Activated T-cell treated with anti-CD3 and anti-CD28 coated beads for 4 hours (primary cell): Measurements from ENCODE around the gene ZIC5.

Source experiments
- DNase-seq: peaks from one replicate; pipeline ENCODE4 v3.0.0-alpha.2; 2020

Gene ZIC5

DNA sequence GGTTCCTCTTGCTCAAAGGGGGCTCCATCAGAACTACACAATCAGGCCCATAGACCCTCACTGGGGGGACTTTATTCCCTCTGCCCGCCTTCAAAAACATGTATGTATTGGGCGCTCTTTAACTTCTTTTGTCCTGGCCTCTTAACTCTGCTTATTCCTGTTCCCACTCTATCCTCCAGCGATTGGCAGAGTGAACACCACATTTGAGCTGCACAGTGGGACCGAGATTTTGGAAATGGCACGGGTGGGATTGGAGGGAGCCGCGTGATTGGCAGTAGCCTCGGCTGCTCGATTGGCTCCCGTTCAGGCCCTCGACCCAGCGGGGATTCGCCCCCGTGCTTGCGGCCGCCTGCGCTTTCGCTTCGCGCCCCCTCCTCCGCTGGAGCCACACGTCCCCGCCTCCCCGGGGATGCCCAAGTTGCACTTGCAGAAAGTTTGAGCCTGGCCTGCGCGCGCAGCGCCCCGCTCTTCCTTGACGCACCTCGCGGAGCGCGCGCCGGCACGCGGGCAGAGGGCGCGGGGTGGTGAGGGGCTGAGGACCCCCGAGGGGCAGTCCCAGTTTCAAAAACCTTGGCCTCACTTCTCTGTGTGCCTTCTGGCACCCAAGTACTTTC lies at the start of gene ZIC5:
Gene ZIC5, minus strand, starts transcription at position 192 of the 614 bp plus-strand sequence. Its CDS starts 164 bp downstream, at position 28.
- DNase-seq: no peak

GRCh38 chr13:100019780-100020356 lies 48.3 kb upstream of the ZIC5 start:
- DNase-seq: no peak

DNA sequence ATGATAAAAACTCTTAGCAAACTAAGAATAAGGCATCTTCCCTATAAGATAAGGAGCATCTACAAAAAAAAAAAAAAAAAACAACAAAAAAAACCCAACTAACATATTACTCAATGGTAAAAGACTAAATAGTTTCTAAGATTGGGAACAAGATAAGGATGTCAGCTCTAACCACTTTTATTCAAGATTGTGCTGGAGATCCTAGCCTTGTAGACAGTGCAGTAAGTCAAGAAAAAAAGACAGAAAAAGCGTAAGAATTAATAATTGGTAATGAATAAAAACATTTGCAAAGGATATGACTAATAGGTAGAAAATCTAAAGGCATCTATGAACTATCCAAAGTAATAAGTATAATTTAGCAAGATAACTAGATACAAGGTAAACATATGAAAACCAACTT lies 43.1 kb upstream of the ZIC5 start:
- DNase-seq: no peak

GRCh38 chr13:99998261-99998660 lies 26.7 kb upstream of the ZIC5 start:
- no peak for DNase-seq

GRCh38 chr13:99997702-99998214 lies 26.2 kb upstream of the ZIC5 start:
- no peak for DNase-seq

DNA sequence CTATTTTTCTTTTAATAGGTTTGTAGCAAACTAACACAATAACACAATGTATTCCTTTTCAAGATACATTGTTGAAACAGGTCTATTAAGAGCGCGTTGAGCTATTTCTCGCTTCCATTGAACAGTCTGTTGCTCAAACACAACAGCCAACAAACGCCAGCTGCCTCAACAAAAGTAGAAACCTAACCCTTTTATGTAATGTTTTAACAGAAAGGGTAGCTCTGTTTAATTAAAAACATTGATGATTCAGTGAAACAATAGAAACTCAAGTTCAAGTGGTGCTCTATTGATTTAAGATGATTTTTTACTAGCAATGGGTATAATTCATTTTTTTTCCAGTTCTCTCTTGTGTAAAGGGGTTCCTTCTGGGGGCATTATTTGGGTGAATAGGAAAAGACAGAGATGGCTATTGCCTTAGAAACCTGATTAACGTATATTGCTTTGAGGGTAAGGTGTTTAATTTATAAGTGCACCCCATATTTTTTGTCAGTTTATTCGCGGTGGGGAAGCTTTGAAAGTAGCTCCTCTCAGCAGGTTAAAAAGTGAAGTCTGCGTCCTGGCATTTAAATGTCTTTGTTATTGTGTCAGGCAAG lies 24.9 kb upstream of the ZIC5 start:
- no peak for DNase-seq

DNA sequence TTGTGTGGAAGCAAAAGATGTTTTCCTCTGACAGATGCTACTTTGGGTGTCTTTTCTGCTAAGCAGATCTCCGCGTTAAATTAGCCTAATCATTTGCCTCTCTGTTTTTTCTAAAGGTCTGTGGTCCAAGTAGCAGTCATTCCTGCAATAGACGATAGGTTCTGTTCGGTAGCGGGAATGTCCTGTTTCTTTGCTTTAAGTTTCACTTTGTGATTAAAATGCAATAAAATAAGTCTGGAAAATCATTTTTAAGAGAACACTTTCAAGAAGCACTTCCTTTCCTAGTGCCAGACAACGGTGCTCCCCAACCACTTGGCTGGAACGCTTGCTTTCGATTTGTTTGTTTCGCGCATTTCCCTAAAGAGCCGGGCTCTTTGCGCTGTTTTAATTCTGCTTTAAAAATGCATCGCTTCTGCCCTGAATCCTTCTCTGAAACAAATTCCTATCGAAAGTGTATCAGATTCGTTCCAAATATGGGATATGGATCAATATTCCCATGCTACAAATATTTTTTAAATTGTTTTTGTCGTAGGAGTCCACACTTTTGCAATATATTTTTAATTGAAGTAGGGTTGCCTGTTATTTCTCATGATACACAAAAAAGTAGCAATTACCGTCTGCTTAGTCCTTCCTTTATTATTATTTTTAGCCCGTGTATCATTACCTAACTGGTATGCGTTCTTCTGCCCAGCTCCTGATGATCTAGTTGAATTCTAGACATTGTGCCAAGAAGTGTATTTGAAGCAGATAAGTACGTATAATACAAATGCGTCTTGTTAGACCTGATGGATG lies 24.2 kb upstream of the ZIC5 start:
- no peak for DNase-seq

DNA sequence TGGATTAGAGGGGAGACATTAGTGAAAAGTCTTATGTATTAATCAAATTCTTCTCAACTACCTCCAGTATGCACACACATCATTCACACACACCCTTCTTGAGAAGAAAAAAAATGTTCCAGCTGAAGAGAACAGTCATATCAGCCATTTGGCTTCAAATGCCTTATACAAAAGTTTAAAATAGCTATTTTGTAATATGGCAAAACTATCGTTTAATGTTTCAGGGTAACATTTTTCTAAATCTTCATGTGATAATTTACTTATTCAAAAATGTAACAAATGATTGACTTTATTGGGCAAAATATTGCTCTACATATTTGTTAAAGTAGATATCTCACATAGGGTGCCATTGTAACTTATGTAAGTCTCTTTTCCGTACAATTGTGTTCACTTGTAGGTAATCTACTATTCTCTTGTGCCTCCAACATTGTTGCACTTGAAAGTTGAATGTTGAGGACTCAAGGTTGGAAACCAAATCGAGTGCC lies 23.6 kb upstream of the ZIC5 start:
- no peak for DNase-seq

- DNase-seq: no peak
These were observed 23.1 kb upstream of the ZIC5 start for GRCh38 chr13:99994638-99995020.

DNA sequence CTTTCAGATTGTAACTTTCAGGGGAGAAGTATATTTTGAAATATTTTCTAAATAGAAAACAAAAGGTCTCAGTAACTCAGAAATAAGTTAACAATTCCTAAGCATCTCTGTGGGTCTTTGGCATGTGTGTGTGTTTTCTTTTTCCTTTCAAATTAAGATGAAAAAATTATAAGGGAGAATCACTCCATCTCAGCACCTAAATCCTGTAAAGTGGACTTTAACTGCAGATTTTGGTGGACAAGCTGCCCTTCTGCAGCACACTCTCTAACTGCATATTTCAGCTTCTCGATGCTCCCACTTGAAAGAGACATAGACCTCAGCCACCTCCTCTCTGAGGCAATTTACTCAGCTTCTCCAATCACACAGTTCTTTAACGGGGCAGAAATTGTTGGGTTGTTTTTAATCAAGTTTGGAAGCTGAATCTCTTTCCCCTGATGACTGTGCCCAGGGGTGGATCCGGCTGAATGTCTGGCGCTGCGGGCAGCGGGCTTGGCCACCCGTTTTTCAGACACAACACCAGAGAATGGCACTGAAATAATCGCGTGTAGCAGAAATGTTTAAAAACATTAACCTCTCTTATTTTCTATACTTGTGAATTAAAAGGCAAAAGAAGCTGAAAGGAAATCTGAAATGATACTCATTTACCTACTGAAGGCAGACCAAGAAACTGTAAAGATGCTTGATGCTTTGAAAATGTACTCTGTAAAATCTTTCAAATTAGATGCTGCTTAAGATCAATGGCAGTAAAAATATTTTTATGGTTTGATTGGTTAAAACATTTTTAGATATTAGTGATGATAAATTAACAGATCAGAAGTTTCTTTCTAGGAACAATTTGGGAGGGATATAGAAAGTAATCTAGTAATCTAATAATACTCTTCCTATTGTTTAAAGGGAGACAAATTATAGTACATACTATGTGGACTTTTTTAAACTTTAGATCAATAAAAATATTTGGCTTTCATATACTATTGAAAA lies 22.4 kb upstream of the ZIC5 start:
- no peak for DNase-seq

DNA sequence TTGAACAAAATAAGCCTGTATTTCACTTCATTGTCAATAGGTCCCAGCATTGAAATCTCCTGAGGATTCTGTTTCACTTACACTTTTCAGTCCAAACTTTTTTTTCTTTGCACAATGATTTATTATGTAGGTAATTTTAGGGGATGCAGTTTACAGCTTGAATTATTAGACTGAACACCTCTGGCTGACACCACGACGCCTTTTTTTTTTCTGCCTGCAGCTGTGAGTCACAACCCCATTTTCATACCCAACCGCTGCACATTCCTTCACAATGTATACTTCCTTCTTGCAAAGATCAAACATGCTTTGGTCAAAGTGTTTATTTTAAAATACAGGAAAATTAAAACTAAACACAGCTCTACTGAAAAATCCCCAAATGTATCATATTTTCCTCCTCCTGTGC lies 21.4 kb upstream of the ZIC5 start:
- DNase-seq: no peak

DNA sequence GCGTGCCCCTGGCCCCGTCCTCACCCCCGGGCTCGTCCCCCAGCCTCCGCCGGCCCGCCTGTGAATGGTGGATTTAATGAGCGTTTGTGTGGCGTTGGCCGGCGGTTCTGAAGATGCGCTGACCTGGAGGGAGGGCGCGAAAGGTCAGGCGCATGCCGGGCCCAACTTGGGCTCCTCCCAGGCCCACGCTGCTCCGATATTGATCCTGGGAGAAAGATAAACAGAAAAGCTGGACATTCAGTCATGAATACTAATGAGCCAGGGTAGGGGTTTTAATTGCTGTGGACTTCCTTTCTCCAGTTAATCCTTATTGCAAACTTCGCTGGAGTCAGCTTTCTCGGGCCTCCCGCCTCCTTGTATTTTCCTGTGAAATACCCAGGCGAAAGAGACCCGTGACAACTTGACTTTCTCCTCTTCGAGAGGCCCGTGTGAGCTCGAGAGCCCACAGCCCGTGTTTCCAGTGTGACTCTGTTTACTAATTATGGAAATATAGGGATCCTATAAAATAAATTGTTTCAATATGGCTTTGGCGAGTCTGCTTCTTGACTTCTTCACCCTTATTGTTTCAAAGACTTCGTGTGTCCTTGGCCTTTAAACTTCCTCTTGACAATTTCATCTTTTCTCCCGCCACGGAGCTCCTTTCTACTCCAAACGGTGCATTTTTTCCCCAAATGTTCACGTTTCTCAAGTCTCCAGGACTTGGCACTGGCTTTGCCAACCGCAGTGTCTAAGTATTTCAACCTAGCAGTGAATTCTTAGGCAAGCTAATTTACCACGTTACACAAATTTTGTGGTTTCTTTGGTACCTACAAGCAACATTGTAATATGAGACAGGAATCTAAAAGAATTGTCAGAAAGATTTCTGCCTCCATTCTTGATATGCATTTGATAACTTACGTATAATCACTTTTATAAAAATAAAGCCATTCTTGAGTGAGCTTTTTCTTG lies 20.5 kb upstream of the ZIC5 start:
- no peak for DNase-seq

- no peak for DNase-seq
These were observed 19.7 kb upstream of the ZIC5 start for GRCh38 chr13:99991013-99991827.

GRCh38 chr13:99990126-99990977 lies 18.8 kb upstream of the ZIC5 start:
- DNase-seq: no peak

DNA sequence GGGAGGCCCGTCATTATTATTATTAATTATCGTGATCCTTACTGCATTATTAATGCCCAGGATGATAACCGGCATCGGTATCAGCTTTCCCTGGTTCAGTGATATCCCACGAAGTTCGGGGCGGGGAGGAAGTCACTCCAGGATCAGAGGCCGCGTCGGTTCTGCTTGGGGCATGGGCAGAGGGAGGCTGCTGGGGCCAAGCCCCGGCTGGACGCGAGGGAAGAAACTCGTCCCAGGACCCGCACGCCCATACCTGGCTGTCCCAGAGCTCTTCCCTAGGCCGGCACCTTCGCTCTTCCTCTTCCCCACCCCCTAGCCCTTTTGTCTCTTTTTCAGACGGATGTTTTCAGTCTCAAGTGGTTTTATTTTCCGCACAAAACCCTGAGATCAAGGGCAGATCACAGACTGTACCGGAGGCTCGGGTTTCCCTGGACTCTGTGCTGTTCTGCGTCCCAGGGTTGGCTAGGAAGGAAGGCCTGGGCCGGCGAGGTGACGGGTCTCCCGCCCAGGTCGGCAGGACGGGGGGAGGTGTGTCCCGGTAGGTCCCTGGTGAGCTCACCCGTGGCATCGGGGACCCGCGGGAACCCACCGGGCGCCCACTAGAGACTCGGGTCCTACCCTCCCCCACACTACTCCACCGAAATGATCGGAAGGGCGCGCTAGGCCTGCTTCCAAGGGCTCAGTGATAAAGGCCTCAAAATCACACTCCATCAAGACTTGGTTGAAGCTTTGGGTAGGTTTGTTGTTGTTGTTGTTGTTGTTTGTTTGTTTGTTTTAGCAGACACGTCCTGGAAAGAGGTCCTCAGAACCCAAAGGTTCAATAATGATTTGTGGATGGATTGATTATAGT lies 17.9 kb upstream of the ZIC5 start:
- no peak for DNase-seq

- DNase-seq: no peak
These were observed 17.1 kb upstream of the ZIC5 start for GRCh38 chr13:99988529-99989275.
